K562 (cell line): ENCODE data around the gene CLEC3B. TPM values are rescaled to one million over a fixed set of nuclear protein-coding genes. Genes with fewer than 3 reads are reported as not detected.

Experiments
- ARID4B ChIP-seq: sonication (generic); formaldehyde crosslinking; IDR thresholded peaks from 2 replicates; pipeline ENCODE4 v1.8.0; 2022; ENCODE audit warnings: mild to moderate bottlenecking, missing genetic modification reagents
- EGR1 ChIP-seq: fragments of 450-650 bp; conservative IDR thresholded peaks from 2 replicates; pipeline ENCODE4 v1.6.1; 2017; ENCODE audit warnings: mild to moderate bottlenecking
- EHMT2 ChIP-seq: fragments of 450-650 bp; IDR thresholded peaks from 2 replicates; pipeline ENCODE4 v1.6.1; 2018; ENCODE audit warnings: antibody characterized with exemption
- EWSR1 ChIP-seq: fragments of 450-650 bp; IDR thresholded peaks from 2 replicates; pipeline ENCODE4 v1.6.1; 2018; ENCODE audit warnings: borderline replicate concordance, mild to moderate bottlenecking, low read depth, moderate library complexity; ENCODE audit not compliant: partially characterized antibody
- KDM1A ChIP-seq, 2 experiments: fragments of 450-650 bp; IDR thresholded peaks; 2 replicates each; pipeline ENCODE4 v1.6.1; 2016; ENCODE audit warnings: mild to moderate bottlenecking in 2 of 2
- POLR2G ChIP-seq: fragments of 200-400 bp; formaldehyde crosslinking; IDR thresholded peaks from 2 replicates; pipeline ENCODE4 v1.6.1; 2017; ENCODE audit warnings: low read depth, mild to moderate bottlenecking, antibody characterized with exemption, low read length, moderate library complexity
- RBM39 ChIP-seq: fragments of 200-400 bp; formaldehyde crosslinking; optimal IDR thresholded peaks from 2 replicates; pipeline ENCODE3; 2018; ENCODE audit warnings: low read depth, low read length
- RFX1 ChIP-seq: fragments of 450-650 bp; IDR thresholded peaks from 2 replicates; pipeline ENCODE4 v1.6.1; 2016; ENCODE audit warnings: mild to moderate bottlenecking, moderate library complexity
- SNAPC5 ChIP-seq: fragments of 250-450 bp; sonication (Bioruptor Pico); IDR thresholded peaks from 2 replicates; pipeline ENCODE4 v1.8.0; 2021; ENCODE audit warnings: moderate library complexity, mild to moderate bottlenecking, inconsistent platforms
- SRF ChIP-seq, 2 experiments: fragments of 250-450, 450-650 bp in 1 of 2; sonication (Bioruptor Pico) in 1 of 2; sonication (generic) in 1 of 2; formaldehyde crosslinking; IDR thresholded peaks; 2 replicates each; pipeline versions ENCODE4 v1.5.0 to v1.5.1; 2020 to 2022; ENCODE audit warnings: mild to moderate bottlenecking in 1 of 2, missing genetic modification reagents in 1 of 2
- TAF1 ChIP-seq: IDR thresholded peaks from 2 replicates; pipeline ENCODE4 v1.6.1; 2011; ENCODE audit warnings: mild to moderate bottlenecking, low read length, moderate library complexity; ENCODE audit not compliant: insufficient read depth, control insufficient read depth, severe bottlenecking; ENCODE audit errors: extremely low read depth
- TEAD2 ChIP-seq: fragments of 450-650 bp; IDR thresholded peaks from 2 replicates; pipeline ENCODE4 v1.6.1; 2016; ENCODE audit warnings: missing genetic modification characterization, control low read depth, missing compliant biosample characterization
- THAP7 ChIP-seq: fragments of 250-450 bp; sonication (Bioruptor Pico); IDR thresholded peaks from 2 replicates; pipeline ENCODE4 v1.5.0; 2021
- ZBTB7A ChIP-seq: IDR thresholded peaks from 2 replicates; pipeline ENCODE4 v1.6.1; 2011; ENCODE audit warnings: low read depth, mild to moderate bottlenecking, low read length, moderate library complexity, borderline replicate concordance; ENCODE audit not compliant: control insufficient read depth
- ZNF12 ChIP-seq: sonication (generic); formaldehyde crosslinking; IDR thresholded peaks from 2 replicates; pipeline ENCODE4 v1.4.0; 2020; ENCODE audit warnings: mild to moderate bottlenecking, missing genetic modification reagents
- ZNF165 ChIP-seq: fragments of 250-450 bp; sonication (Bioruptor Pico); IDR thresholded peaks from 2 replicates; pipeline ENCODE4 v1.4.0; 2020; ENCODE audit warnings: borderline replicate concordance
- ZNF282 ChIP-seq: sonication (generic); formaldehyde crosslinking; IDR thresholded peaks from 2 replicates; pipeline ENCODE4 v1.8.1; 2023; ENCODE audit warnings: missing genetic modification reagents
- ZNF511 ChIP-seq: sonication (generic); formaldehyde crosslinking; IDR thresholded peaks from 2 replicates; pipeline ENCODE4 v1.8.0; 2022; ENCODE audit warnings: mild to moderate bottlenecking, missing genetic modification reagents
- ZNF655 ChIP-seq: fragments of 250-450 bp; sonication (Bioruptor Pico); IDR thresholded peaks from 2 replicates; pipeline ENCODE4 v1.5.0; 2021
- ZNF707 ChIP-seq: fragments of 250-450 bp; sonication (Bioruptor Pico); conservative IDR thresholded peaks from 2 replicates; pipeline ENCODE4 v1.8.0; 2022; ENCODE audit warnings: inconsistent platforms, mild to moderate bottlenecking, moderate library complexity
- polyA plus RNA-seq, 8 experiments: library from polyadenylated mRNA; depleted of rRNA in 4 of 8; stranded (reverse) in 5 of 8; unstranded in 3 of 8; fragments of >200 nt; fragmentation: Nextera tagmentation in 2 of 8; fragmentation: Illumina TruSeq in 1 of 8; extraction: Ambion mirVana in 2 of 8; extraction: Trizol in 1 of 8; gene quantifications; 2 replicates each; pipeline versions ENCODE4 v1.2.1 to v1.2.3, GENCODE V29; 2011 to 2014; ENCODE audit warnings: inconsistent platforms in 1 of 8, missing spikeins in 1 of 8
- total RNA-seq, 7 experiments: library from RNA; depleted of rRNA in 6 of 7; stranded (reverse); fragments of >200 nt in 6 of 7; fragmentation: Illumina TruSeq in 2 of 7; extraction: Trizol in 2 of 7; gene quantifications; 2 replicates each; pipeline versions ENCODE4 v1.2.1 to v1.2.3, GENCODE V29; 2011 to 2021; ENCODE audit warnings: low replicate concordance in 1 of 7

Gene CLEC3B
- total and polyA plus RNA-seq, 9 of the 15 experiments (the other 6 are each of a cell fraction or from before 2014, with no cell fraction given), result not detected

- no peak for TF ChIP-seq THAP7 (CRISPR knock-in tag)
- TF ChIP-seq ZNF165, result no peak
- TF ChIP-seq RFX1, result no peak
- no peak for TF ChIP-seq ZNF707 (CRISPR knock-in tag)
- TF ChIP-seq POLR2G, result no peak
- TF ChIP-seq TEAD2, result no peak
- no peak for TF ChIP-seq SRF (CRISPR knock-in tag; IDR thresholded peaks at IDR 0.05)
- no peak for TF ChIP-seq RBM39
- peak in 1 of 2 experiments; percentile 59; a peak in 2 of 4 replicates for TF ChIP-seq KDM1A (IDR thresholded peaks at IDR 0.05)
- TF ChIP-seq EHMT2, result no peak
- no peak for TF ChIP-seq ZNF282 (CRISPR knock-in tag)
- TF ChIP-seq EWSR1, result no peak
- no peak for TF ChIP-seq ZBTB7A
- TF ChIP-seq EGR1, result no peak
- no peak for TF ChIP-seq ZNF655 (CRISPR knock-in tag)
- TF ChIP-seq ARID4B, result no peak
- no peak for TF ChIP-seq ZNF511 (CRISPR knock-in tag)
- TF ChIP-seq TAF1, result no peak
- TF ChIP-seq ZNF12, result no peak
- TF ChIP-seq SNAPC5, result no peak
Measured at GRCh38 chr3:45084820-45085816, 59.0 kb downstream of the CLEC3B start (continued).
